Femur (tissue), 1 donor: ENCODE measurements around the gene THBS2.
A peak's percentile ranks its signal among the peaks of the same experiment; 100 is the strongest.
"Not testable (repeated sequence)": the region's sequence is repeated elsewhere in the genome, so short reads cannot be mapped to it uniquely, and the experiment has no call there.

Source experiments
- DNase-seq: peaks from one replicate; pipeline ENCODE4 v3.0.0-alpha.2; 2017

THBS2 gene

DNA sequence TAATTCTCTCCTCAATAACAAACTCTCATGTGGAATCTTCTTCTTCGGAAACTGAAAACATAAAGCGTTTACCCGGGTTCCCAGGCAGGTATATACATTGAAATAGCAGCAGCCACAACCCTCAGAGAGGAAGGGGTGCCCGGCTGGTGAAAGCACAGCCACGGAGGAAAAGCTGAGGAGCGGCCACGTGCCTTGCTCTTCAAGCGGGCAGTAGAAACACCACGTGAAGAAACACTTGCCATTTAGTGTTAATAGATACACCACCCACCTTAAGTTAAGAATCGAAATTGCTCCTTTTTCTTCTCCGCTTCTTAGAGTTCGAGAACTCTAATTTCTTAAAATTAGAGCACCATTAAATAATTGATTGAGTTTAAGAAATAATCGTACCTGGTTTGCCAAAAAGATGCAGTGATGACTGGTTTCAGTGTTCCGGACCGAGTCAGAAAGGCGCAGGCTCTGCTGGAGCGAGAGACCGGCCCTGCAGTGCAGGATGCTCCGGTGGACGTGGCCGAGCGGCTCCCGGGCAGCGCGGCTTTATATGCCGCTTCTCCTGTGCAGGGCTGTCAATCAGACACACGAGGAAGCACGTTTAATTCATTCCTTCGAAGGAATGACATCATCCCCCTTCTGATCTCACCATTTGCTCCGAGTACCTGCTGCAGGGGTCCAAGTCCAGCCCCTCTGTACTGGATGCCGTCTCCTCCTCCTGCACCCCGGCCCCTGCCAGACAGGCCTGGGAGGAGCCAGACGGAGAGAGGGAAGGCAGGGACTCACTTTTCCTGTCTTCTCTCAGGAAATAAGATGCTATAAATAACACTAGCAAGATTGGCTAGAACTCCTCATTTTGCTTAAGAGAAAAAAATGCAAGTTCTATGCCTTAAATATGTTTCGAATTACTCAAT lies at the start of gene THBS2:
TSS of gene THBS2 (minus strand) at position 510 of the 902 bp plus-strand sequence. CDS start 3,062 bp downstream, outside the sequence.
- peak; percentile 95 for DNase-seq

DNA sequence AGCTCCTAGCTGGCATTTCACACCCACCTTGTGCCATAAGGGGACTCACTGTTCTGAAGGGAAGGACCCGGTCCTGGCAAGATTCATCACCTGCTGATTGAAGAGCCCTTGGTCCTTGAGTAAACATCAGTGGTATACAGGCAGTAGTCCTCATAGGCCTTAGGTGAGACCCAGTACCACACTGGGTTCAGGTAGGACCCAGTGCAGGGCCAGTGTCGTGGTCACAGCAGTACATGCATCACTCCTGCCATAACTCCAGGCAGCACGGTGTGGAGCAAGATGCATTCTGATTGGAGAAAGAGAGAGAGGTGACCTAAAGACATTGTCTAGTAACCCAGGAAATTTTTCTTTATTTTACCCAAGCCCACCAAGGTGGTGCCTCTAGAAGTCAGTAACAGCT lies 49.1 kb upstream of the THBS2 start:
- no peak for DNase-seq

DNA sequence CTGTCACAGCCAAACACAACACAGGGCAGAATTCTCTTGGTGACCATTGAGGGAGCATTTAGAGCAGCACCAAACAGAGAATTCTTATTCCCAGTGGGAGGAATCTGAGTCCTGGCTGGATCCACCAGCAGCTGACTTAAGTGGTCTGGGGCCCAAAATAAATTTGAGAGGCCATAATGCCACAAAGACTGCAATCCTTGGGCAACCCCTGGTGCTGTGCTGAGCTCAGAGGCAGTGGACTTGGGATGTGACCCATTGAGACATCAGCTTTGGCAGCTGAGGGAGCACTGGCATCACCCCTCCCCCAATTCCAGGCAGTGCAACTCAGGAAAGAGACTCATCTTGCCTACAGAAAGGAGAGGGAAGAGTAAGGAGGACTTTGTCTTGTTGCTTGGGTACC lies 48.6 kb upstream of the THBS2 start:
- no peak for DNase-seq

DNA sequence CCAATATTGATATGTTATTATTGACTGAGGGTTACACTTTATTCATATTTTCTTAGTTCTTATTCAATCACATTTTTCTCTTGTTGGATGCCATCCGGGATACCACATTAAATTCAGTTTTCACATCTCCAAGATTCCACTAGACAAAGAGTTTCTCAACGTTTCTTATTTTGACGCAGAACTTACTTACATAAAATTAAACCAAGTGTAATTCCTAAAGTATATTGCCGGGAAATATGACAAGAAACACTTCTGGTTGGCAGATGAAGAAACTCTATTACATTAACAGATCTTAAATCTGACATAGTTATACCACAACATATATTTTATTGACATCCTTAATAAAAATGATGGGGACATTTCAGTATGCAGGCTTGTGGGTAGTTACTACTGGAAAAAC lies 47.3 kb upstream of the THBS2 start:
- no peak for DNase-seq

- not testable (repeated sequence) for DNase-seq
These were observed 45.0 kb upstream of the THBS2 start for GRCh38 chr6:169298626-169299025.

DNA sequence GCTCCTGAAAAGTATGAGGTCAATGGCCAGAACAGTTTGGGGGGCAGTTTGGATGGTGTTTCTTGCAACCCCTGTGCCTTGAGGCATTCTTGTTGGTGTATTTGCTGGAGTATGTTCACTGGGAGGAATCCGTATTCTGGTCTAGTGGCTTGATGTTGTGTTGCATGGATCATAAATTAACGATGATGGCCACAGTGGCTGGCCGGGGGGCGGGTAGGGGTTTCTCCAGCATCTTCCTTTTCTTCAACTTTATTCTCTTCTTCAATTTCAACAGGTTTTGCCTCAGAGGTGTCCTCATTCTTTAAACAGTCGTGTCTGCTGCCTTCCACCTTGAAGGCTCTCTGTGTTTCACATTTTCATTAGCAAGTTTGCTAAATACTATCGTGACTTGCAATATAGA lies 43.0 kb upstream of the THBS2 start:
- no peak for DNase-seq

- DNase-seq = no peak
These were observed 42.5 kb upstream of the THBS2 start for GRCh38 chr6:169296170-169296569.

DNA sequence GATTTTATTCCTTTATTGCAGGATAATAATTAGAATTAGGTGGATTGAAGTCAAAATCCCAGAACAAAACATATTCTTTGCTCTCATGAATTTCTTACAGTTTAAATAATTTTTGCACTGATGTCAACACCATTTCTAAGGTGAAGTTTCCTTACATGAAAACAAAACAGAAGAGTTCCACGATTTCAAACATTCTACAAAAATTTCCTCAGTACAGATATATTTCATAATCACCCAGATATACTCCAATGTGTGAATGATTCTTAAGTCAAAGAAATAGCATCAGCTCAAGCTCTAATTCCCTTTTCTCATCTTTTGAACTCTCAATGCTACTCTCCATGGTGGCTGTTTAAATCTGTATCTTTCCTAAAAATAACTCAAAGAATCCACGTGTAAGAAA lies 39.5 kb upstream of the THBS2 start:
- no peak for DNase-seq

- DNase-seq = no peak
These were observed 38.9 kb upstream of the THBS2 start for GRCh38 chr6:169292338-169293124.

GRCh38 chr6:169291646-169292337 lies 38.1 kb upstream of the THBS2 start:
- no peak for DNase-seq

DNA sequence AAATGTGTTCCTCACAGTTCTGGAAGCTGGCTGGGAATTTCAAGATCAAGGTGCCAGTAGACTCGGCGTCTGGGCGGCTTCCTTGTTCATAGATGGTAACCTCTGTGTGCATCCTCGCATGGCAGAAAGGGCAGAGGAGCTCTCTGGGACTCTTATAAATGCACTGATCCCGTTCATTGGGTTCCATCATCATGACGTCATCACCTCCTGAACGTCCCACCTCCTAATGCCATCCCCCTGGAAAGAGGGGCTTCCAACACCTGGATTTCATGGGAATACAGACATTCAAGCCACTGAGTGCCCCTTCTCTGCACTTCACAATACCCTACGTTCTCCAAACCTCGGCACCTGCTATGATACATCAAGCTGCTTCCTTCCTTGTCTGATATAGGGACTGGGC lies 37.5 kb upstream of the THBS2 start:
- no peak for DNase-seq

- DNase-seq = peak; percentile 76
These were observed 36.1 kb upstream of the THBS2 start for GRCh38 chr6:169289619-169290339.

DNA sequence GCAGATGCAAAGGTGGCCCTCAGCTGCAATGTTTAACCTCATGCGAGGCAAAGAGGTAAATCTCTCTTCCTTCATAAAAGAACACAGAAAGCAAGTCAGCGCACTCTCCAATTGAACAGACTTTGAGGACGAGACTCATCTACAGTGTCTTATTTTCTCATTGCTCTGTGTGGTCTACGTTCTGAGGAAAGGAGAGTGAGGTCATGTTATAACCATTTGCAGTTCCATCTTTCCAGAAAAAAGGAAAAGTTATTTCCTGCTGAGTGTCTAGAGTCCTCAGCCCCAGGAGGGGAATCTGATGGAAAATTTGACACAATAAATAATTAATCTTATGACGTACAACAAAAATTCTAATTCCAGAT lies 35.6 kb upstream of the THBS2 start:
- no peak for DNase-seq

DNA sequence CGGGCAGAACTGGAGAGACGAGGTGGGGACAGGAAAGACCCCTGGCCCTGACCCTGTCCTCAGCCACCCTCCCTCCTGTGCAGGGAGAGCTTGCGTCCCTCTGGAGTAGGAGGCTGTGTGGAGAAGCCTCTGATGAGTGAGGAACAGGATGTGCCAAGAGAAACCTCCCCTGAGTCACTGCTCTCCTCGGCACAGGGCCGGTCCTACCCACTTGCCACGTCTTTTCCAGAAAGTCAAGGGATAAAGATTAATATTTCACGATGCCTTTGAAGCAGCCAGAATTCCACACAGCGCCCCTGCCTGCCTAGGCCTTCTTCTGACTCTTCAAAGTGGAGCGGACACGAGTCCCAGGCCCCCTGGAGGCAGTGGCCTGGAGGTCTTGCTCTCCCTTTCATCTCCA lies 34.9 kb upstream of the THBS2 start:
- no peak for DNase-seq

- DNase-seq = no peak
These were observed 34.0 kb upstream of the THBS2 start for GRCh38 chr6:169287675-169288074.

DNA sequence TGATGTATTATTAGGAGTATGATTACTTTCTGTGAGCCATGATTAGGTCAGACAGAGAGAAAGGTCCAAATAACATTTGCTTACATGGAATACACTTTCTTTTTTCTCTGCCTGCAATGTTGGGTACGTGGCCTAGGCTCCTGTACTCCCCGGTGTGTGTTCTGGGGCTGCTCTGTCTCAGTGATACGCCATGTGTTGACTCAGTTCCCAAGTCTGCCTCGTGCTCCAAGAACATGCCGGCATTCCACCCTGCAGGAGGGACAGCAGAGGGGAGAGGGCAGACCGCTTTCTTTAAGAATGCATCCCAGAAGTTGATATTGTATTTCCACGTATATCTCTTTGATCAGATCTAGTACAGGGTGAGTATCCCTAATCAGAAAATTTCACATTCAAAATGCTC lies 33.3 kb upstream of the THBS2 start:
- DNase-seq = no peak

DNA sequence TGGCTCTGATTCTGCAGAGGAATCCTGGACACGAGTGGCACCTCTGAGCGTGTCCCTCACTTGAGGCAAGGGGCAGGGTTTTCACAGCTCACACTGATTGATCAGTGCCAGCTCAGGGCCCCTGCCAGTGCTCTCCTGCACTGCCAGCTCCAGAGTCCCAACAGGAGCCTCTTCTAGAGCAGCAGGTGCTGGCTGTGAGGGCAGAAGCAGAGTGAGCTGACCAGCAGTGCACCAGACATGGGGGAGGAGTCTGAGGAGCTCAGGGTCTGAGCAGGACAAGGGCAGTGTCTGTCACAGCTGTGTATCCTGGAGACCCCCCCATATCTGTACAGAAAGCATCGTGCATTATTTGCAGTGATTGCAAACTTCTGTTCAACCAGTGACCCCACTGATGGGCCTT lies 31.5 kb upstream of the THBS2 start:
- DNase-seq = no peak

- no peak for DNase-seq
These were observed 30.3 kb upstream of the THBS2 start for GRCh38 chr6:169283924-169284323.

DNA sequence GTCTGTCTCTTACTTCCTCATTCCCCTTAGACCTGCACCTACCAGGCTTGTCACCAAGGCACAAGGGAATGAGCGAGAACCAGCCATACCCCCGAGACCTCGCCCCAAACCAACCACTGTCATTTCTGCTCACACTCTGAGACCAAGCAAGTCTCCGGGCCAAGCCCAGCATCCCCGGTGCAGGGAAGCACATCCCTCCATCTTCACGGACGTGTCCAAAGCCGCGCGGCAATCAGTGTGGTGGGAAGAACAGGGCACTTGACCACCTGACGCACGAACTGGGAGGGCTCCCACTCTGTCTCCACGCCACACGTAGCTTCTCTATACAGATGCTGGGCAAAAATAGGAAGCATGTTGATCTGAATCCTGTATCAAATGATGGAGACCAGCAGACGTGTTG lies 28.4 kb upstream of the THBS2 start:
- no peak for DNase-seq

DNA sequence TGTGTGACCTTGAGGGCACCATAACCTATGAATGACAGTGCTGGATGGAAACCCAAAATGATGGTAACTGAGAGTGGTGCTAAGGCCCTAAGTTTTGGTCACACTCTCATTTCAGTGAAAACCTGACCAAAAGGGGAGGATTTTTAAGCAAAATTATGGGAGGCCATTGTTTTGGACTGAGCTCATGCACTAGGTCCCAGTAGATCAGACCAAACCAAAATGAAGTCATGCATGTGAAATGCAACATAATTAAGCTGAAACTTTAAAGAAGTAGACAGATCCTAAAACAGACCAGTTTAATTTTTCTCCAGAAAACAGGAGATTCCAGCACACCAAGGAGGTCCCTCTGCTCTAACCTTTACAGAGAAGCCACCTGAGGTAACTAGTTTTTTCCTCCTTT lies 24.0 kb upstream of the THBS2 start:
- DNase-seq = no peak

DNA sequence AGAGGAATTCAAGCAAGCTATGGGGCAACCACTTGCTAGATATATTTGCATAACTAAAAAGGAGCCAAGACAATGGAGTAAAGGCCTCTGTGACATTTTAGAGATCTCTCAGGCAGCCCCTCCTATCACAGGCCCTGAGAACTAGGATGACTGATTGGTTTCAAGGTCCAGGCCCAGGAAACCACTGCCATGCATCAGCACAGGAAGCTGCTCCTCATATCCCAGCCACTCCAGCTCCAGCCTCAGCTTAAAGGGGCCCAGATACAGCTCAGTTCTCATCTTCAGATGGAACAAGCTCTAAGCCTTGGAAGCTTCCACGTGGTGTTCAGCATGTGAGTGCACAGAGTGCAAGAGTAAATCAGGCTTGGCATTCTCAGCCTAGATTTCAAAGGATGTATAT lies 21.1 kb upstream of the THBS2 start:
- DNase-seq = no peak

DNA sequence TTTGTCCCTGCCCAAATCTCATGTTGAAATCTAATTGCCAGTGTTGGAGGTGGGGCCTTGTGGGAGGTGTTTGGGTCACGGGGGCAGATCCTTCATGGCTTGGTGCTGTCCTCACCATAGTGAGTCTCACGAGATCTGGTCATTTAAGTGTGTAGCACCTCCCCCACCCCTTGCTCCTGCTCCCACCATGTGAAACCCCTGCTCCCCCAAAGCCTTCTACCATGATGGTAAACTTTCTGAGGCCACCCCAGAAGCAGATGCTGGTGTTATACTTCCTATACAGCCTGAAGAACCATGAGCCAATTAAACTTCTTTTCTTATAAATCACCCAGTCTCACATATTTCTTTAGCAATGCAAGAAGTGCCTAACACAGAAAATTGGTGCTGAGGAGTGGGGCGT lies 19.9 kb upstream of the THBS2 start:
- DNase-seq = no peak

DNA sequence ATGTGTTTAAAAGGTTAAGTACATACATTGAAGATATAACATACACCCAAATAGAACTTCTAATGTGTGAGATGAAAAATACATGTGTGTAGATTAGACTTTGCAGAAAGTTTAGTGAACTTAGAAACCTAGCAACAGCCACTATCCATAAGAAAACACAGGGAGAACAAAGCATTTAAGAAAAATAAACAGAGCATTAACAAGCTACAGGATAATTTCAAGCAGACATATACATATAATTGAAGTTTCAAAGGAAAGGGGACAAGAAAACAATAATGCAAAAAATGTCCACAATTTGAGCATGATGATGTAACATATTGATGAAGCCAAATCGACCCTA lies 18.2 kb upstream of the THBS2 start:
- no peak for DNase-seq
